GM19193 (cell line): ENCODE data around the gene APOB.

Experiments used
- POLR2A ChIP-seq: IDR thresholded peaks from 4 replicates; pipeline ENCODE4 v1.6.1; 2011; ENCODE audit not compliant: insufficient read depth, insufficient read length; ENCODE audit errors: extremely low read depth

Gene APOB

GRCh38 chr2:21030983-21031968 lies 12.6 kb downstream of the APOB start:
- TF ChIP-seq POLR2A, result no peak

- TF ChIP-seq POLR2A, result no peak
These were observed 14.4 kb downstream of the APOB start for GRCh38 chr2:21029519-21029918.

- no peak for TF ChIP-seq POLR2A
These were observed 15.6 kb downstream of the APOB start for GRCh38 chr2:21028021-21028947.

GRCh38 chr2:21026479-21027282 lies 17.2 kb downstream of the APOB start:
- TF ChIP-seq POLR2A, result no peak

GRCh38 chr2:21025690-21026478 lies 18.0 kb downstream of the APOB start:
- no peak for TF ChIP-seq POLR2A

- no peak for TF ChIP-seq POLR2A
These were observed 19.0 kb downstream of the APOB start for GRCh38 chr2:21024722-21025389.

- no peak for TF ChIP-seq POLR2A
These were observed 19.7 kb downstream of the APOB start for GRCh38 chr2:21024198-21024597.

- TF ChIP-seq POLR2A, result no peak
These were observed 20.3 kb downstream of the APOB start for GRCh38 chr2:21023419-21024181.

GRCh38 chr2:21022792-21023367 lies 21.0 kb downstream of the APOB start:
- TF ChIP-seq POLR2A, result no peak

- no peak for TF ChIP-seq POLR2A
These were observed 22.4 kb downstream of the APOB start for GRCh38 chr2:21021430-21021829.

GRCh38 chr2:21020668-21021288 lies 23.1 kb downstream of the APOB start:
- TF ChIP-seq POLR2A, result no peak
